Hepatic stellate cell (primary cell): ENCODE measurements around the gene FBXL16.
A peak's percentile ranks its signal among the peaks of the same experiment; 100 is the strongest.
"Not testable (repeated sequence)": the region's sequence is repeated elsewhere in the genome, so short reads cannot be mapped to it uniquely, and the experiment has no call there.

ENCODE experiments used
- DNase-seq: peaks from one replicate; pipeline ENCODE4 v3.0.0; 2011; ENCODE audit warnings: low spot score

Gene FBXL16

GRCh38 chr16:709566-710499 lies 4.2 kb upstream of the FBXL16 start:
- peak; percentile 99 for DNase-seq

- DNase-seq, result no peak
Measured at GRCh38 chr16:708959-709358, 3.4 kb upstream of the FBXL16 start.

DNA sequence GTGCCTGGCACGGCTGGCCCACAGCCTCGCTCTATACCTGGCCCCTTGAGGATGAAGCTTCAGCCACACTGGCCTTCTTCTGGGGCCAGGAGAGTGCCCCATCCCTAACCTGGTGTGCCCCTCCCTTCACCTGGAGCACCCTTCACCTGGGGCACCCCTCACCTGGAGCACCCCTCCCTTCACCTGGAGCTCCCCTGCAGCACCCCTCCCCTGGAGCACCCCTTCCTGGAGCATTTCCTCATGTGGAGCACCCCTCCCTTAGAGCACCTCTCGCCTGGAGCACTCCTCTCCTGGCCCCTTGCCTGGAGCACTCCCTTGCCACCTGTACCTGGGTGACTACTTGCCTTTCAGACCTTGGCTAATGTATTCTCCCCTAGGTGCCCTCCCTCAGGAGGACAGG lies 2.4 kb upstream of the FBXL16 start:
- DNase-seq, result no peak

DNA sequence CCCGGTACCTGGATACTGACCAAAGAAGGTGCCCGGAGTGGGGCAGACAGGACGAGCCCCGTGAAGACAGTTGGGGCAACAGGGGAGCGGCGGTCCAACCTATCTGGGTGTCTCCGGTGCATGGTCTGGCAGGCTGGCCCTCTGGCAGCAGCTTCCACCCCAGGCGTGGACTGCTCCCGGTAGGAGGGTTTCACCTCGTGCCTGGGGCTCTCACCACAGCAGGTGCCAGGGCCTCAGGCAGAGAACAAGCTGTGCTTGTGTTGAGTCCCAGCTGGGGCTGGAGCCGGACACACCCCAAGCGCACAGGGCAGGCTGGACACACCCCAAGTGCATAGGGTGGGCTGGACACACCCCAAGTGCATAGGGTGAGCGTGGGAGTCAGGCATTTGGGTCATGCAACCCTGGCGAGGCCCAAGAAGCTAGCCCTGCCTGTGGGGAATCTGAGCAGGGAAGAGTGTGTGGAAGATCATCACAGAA lies 1.5 kb upstream of the FBXL16 start:
- DNase-seq, result no peak

DNA sequence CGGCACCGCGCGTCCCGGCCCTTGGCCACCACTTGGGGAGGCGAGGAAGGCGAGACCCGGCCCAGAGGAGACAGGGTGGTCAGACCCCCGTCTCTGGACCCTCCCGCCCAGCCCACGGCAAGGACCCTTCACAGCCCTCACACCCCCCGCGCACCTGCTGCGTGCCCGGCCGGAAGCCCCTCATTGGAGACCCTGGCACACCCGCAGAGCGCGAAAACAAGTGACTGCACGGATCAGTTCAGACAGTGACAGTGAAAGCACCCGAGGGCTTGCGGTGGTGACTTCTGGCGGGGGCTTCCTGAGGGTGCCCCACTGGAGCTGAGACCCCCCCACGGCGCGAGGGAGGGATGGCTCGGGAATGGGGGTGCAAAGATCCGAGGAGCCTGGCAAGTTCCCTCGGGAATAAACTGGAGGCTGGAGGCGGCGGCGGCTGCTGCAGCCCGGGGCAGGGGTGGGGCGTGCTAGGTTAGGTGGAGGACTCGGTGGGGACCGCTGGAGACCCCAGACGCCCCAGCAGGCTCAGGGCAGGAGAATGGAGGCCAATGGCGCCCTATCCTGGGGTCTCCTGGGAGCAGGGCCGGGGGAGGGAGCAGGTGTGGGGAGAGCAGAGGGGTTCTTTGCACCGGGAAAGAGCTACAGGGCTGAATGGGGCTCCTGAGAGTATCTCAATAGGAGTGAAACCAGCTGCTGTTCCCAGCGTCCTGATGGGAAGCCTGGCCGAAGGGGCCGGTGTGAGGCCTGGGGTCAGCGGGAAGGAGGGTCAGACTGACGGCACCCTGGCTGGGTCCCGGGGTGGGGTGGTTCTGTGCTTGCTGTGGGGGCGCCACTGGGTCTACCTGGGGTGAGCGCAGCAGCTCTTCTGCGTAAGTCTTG lies 824 bp upstream of the FBXL16 start:
- no peak for DNase-seq

DNA sequence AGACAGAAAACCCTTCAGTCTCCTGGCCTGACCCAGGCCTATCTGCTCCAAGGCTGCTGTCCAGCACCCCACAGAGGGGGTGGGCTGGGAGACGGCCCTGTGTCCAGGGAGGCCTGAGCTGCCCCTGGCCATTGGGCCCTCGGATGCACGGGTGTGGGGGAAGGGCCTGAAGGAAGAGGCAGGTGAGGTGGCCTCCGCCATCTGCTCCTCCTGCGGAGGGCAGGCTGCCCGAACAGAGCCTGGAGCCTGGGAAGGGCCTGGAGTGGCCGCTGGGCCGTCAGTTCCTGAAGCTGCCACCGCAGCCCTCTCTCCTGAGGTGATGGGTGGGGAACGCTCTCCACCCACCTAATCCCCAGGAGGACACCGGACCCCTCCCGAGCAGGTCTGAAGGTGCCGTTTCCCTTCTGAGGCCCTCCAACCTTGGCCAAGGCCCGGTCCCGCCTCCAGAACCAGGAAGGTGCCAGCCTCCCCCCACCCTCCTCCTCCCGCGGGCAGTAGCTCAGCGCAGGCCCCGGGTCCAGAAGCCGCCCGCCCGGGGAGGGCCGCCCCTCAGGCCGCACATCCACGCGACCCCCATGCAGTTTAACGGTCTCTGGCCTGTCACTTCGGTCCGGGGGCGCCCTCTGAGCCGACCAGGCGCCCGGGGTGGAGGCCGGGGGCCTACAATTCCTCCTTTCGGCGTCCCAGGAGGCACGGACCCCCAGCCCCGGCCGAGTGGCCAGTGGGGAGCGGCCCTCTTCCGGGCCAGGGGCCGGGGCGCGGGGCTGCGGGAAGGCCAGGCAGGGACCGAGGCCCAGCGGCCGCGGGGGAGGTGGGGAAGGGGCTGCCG lies 835 bp downstream of the FBXL16 start:
- DNase-seq, result no peak

- DNase-seq, result no peak
Measured at GRCh38 chr16:704047-704446, 1.6 kb downstream of the FBXL16 start.

GRCh38 chr16:703406-703805 lies 2.2 kb downstream of the FBXL16 start:
- no peak for DNase-seq

DNA sequence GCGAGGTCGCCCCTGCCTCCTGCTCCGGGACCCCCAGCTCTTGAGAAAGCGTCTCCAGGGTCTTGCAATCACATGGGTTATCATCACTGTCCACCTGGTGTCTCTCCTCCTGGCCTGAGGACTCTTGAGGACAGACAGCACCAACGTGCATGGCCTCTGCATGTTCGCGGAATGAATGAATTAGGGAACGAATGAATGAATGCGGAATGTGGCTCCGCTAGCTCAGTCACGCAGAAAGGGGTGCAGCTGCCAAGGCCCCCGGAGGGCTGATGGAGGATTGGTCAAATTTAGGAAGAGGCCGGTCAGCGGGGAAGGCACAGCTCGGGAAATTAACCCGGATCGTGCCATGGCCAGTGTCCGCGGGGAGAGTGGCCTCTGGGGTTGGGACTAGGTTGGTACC lies 3.3 kb downstream of the FBXL16 start:
- no peak for DNase-seq

DNA sequence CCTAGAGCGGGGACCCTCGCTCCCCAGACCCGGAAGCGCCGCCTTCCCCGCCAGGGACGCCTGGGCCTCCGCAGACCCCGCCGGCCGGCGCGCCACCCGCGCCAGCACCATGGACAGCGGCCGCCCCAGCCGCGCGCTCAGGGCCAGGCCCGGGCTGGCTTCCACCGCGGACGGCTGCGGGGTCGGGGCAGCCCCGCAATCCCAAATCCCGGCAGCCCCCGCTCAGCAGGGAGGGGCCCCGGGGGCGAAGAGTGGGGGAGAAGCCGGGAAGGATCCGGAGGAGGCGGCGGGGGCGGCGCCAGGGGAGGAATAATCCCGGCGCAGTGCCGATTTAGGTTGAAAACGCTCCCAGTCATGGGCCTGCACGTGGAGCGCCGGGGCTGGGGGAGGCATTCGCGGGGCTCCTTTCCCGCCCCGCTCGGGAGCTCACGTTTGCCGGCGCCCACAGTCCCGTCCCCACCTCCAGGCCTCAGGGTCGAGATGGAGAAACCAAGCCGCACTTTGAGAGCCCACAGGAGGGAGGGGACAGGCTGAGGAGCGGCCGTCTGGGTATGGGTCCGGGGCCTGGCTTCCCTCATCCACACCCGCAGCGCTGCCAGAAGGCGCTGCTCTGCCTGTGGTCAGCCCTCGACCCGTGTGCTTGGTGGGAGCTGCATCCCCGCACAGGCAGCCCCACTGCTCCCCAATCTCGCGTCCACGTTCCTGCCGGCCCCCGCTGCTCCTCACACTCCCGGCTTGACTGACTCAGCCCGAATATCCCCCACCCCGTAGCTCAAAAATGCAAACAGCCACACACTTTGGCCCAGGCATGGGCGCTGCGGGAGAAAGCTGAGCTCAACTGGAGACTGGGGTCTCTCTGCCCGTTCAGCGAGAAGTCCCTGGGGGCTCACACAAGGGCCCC lies 4.7 kb downstream of the FBXL16 start:
- DNase-seq, result no peak

DNA sequence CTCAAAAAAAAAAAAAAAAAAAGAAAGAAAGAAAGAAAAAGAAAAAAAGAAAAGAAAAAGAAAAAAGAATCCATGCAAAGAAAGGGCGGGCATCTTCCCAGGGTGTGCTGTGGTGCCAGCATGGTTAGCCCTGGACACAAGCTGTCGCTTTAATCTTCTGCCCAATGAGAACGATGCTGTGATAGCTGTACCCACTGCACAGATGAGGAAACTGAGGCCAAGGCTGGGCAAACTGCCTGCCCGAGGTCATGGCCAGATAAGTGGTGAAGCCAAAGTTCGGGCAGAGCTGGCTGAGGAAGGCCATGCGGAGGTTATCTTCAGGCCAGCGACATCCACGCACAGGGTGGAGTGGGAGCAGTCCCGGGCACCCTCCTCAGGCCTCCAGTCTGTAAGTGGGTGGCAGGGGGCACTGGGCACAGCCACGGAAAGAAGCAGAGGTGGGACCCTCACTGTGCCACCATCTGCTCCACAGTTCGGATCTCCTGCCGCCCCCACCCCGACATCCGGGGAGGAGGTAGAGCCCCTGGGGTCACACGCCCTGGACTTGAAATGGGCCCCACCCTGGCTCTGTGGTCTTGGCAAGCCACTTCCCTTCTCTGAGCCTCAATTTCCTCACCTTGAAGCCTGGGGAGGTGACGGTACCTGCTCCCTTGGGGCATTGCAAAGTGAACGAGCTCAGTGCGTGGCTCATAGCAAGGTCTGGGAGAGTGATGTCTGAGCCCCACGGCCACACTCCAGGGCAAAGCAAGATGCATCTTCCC lies 6.5 kb downstream of the FBXL16 start:
- no peak for DNase-seq

DNA sequence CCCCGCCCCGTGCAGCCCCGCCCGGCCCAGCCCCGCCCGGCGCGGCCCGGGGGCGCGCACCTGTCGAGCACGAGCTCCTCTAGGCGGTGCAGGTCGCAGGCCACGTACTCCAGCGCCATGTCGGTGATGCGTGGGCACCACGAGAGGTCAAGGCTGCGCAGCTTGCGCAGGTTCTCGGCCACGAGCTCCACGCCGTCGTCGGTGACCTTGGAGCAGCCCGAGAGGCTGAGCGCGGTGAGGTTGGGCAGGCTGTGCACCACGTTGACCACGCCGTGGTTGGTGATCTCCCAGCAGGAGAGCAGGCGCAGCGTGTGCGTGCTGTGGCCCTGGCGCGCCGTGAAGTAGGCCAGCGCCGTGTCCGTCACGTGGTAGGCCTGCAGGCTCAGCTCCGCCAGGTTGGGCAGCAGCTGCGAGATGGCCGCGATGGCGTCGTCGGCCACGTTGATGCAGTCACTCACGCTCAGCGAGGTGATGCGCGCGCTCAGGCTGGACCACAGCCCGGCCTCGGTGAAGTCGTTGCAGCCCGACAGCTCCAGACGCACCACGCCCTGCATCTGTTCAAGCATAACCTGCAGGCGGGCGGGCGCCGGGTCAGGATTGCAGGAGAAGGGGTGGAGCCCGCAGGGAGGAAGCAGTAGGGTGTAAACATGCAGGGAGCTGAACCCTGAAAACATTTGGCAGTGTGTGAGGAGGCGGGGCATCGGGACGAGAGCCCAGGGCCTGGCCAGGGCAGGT lies 10.1 kb downstream of the FBXL16 start:
- DNase-seq, result no peak

- DNase-seq, result no peak
Measured at GRCh38 chr16:694863-695354, 10.7 kb downstream of the FBXL16 start.

- no peak for DNase-seq
Measured at GRCh38 chr16:694187-694862, 11.3 kb downstream of the FBXL16 start.

DNA sequence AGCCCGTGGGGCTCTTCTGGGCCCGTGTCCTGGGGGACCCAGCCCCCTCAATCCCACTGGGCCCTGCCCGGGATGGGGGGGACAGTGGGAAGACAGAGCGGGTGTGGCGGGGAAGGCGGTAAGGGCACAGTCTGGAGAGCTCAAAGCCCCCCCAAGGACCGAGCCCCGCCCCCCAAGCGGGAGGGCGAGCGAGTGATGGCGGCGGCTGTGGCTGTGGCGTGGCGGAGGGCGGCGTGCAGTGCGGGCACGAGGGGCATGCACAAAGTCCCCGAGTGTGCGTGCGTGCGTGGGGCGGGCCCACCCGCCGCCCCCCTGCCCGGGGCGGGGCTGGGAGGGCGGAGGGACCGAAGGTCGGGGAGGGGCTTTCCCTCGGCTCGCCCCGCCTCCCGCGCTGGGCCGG lies 11.8 kb downstream of the FBXL16 start:
- DNase-seq, result no peak

GRCh38 chr16:693364-693763 lies 12.2 kb downstream of the FBXL16 start:
- DNase-seq, result no peak

- no peak for DNase-seq
Measured at GRCh38 chr16:692356-693108, 13.1 kb downstream of the FBXL16 start.

GRCh38 chr16:691242-691641 lies 14.4 kb downstream of the FBXL16 start:
- DNase-seq, result not testable (repeated sequence)
